22Rv1 (cell line): Measurements from ENCODE around the gene RELB.

Experiments
- CTCF ChIP-seq: fragments of 450-650 bp; IDR thresholded peaks from 2 replicates; pipeline ENCODE4 v1.5.1; 2017; ENCODE audit warnings: mild to moderate bottlenecking
- ZFX ChIP-seq: fragments of 450-650 bp; IDR thresholded peaks from 2 replicates; pipeline ENCODE4 v1.6.1; 2017; ENCODE audit warnings: antibody characterized with exemption, borderline replicate concordance

GRCh38 chr19:45057444-45057843, 56.2 kb downstream of the RELB start:
- no peak for TF ChIP-seq CTCF
- no peak for TF ChIP-seq ZFX
